ENCODE data around the gene ATP1A2.
A peak's percentile ranks its signal among the peaks of the same experiment; 100 is the strongest.

Gene ATP1A2

GRCh38 chr1:160168609-160169369 is 53.2 kb downstream of the ATP1A2 start:
- peak in 3 of 58 donors; percentile 10 to 16 (median 10) for DNase-seq

- no peak for DNase-seq
Observed at GRCh38 chr1:160169553-160170399, 54.2 kb downstream of the ATP1A2 start.

GRCh38 chr1:160171354-160171753 is 55.8 kb downstream of the ATP1A2 start:
- DNase-seq = no peak

GRCh38 chr1:160171980-160172379 is 56.4 kb downstream of the ATP1A2 start:
- no peak for DNase-seq

- DNase-seq = no peak
Observed at GRCh38 chr1:160177231-160177630, 61.7 kb downstream of the ATP1A2 start.

GRCh38 chr1:160177667-160178066 is 62.1 kb downstream of the ATP1A2 start:
- DNase-seq = no peak

- no peak for DNase-seq
Observed at GRCh38 chr1:160178731-160179130, 63.2 kb downstream of the ATP1A2 start.

- DNase-seq = no peak
Observed at GRCh38 chr1:160179336-160179735, 63.8 kb downstream of the ATP1A2 start.

- no peak for DNase-seq
Observed at GRCh38 chr1:160186246-160186645, 70.7 kb downstream of the ATP1A2 start.

GRCh38 chr1:160186729-160187128 is 71.2 kb downstream of the ATP1A2 start:
- DNase-seq = no peak

- no peak for DNase-seq
Observed at GRCh38 chr1:160187407-160187806, 71.8 kb downstream of the ATP1A2 start.

GRCh38 chr1:160188341-160188740 is 72.8 kb downstream of the ATP1A2 start:
- DNase-seq = no peak

GRCh38 chr1:160189649-160190625 is 74.4 kb downstream of the ATP1A2 start, which contains the start of gene CASQ1:
CASQ1 (plus strand) TSS chr1:160190575; CDS start chr1:160190752, 177 bp downstream.
- peak in 15 of 58 donors; percentile 6 to 60 (median 20) for DNase-seq

GRCh38 chr1:160191756-160192155 is 76.2 kb downstream of the ATP1A2 start:
- no peak for DNase-seq

GRCh38 chr1:160192234-160192633 is 76.7 kb downstream of the ATP1A2 start:
- DNase-seq = no peak
